ENCODE results near the gene P2RY14.
A peak's percentile ranks its signal among the peaks of the same experiment; 100 is the strongest.

The P2RY14 gene

GRCh38 chr3:151299006-151299405 is 20.7 kb upstream of the P2RY14 start:
- DNase-seq: no peak

- DNase-seq: no peak
Observed at GRCh38 chr3:151297429-151297828, 19.1 kb upstream of the P2RY14 start.

- no peak for DNase-seq
Observed at GRCh38 chr3:151296226-151296625, 17.9 kb upstream of the P2RY14 start.

GRCh38 chr3:151293127-151293526 is 14.8 kb upstream of the P2RY14 start:
- DNase-seq: no peak

- DNase-seq: no peak
Observed at GRCh38 chr3:151290673-151291072, 12.3 kb upstream of the P2RY14 start.

GRCh38 chr3:151289445-151289844 is 11.1 kb upstream of the P2RY14 start:
- no peak for DNase-seq

GRCh38 chr3:151285940-151286339 is 7.6 kb upstream of the P2RY14 start:
- DNase-seq: no peak

GRCh38 chr3:151283907-151284461 is 5.6 kb upstream of the P2RY14 start:
- no peak for DNase-seq

- DNase-seq: no peak
Observed at GRCh38 chr3:151283387-151283786, 5.0 kb upstream of the P2RY14 start.

- peak; percentile 22 to 42 for DNase-seq
Observed at GRCh38 chr3:151282921-151283320, 4.6 kb upstream of the P2RY14 start.

GRCh38 chr3:151281671-151282324 is 3.5 kb upstream of the P2RY14 start:
- DNase-seq: no peak

GRCh38 chr3:151276687-151277042 is 1.7 kb downstream of the P2RY14 start:
- no peak for DNase-seq

- DNase-seq: no peak
Observed at GRCh38 chr3:151276038-151276686, 2.2 kb downstream of the P2RY14 start.

GRCh38 chr3:151275091-151275490 is 3.3 kb downstream of the P2RY14 start:
- DNase-seq: no peak

- DNase-seq: no peak
Observed at GRCh38 chr3:151269631-151270030, 8.7 kb downstream of the P2RY14 start.

- DNase-seq: no peak
Observed at GRCh38 chr3:151268267-151269235, 9.8 kb downstream of the P2RY14 start.

GRCh38 chr3:151267066-151267465 is 11.3 kb downstream of the P2RY14 start:
- no peak for DNase-seq

GRCh38 chr3:151265866-151266265 is 12.5 kb downstream of the P2RY14 start:
- DNase-seq: no peak

GRCh38 chr3:151265166-151265565 is 13.2 kb downstream of the P2RY14 start:
- no peak for DNase-seq

- DNase-seq: no peak
Observed at GRCh38 chr3:151264605-151265004, 13.7 kb downstream of the P2RY14 start.

- no peak for DNase-seq
Observed at GRCh38 chr3:151262871-151263525, 15.3 kb downstream of the P2RY14 start.

- no peak for DNase-seq
Observed at GRCh38 chr3:151259664-151260063, 18.7 kb downstream of the P2RY14 start.

GRCh38 chr3:151256749-151257148 is 21.6 kb downstream of the P2RY14 start:
- DNase-seq: no peak

Data from SHP77 (cell line).